Left ventricle myocardium inferior (tissue), 1 donor: Measurements from ENCODE around the gene C1orf52. TPM values are rescaled to one million over a fixed set of nuclear protein-coding genes. Genes with fewer than 3 reads are reported as not detected.

Experiments used
- DNase-seq: peaks from one replicate; pipeline ENCODE4 v3.0.0-alpha.2; 2020
- H3K27ac ChIP-seq: fragments of 200-600 bp; replicated peaks from 2 replicates; pipeline ENCODE4 v1.8.0; 2021
- H3K27me3 ChIP-seq: fragments of 200-600 bp; 2 replicates; pipeline ENCODE4 v1.8.0; 2021; ENCODE audit warnings: low read depth
- H3K36me3 ChIP-seq: fragments of 200-600 bp; 2 replicates; pipeline ENCODE4 v1.8.0; 2021
- H3K4me1 ChIP-seq: fragments of 200-600 bp; 2 replicates; pipeline ENCODE4 v1.8.0; 2021
- H3K4me3 ChIP-seq: fragments of 200-600 bp; 2 replicates; pipeline ENCODE4 v1.8.0; 2021; ENCODE audit warnings: mild to moderate bottlenecking, moderate library complexity
- H3K9me3 ChIP-seq: fragments of 200-600 bp; replicated peaks from 2 replicates; pipeline ENCODE4 v1.8.0; 2021
- CTCF ChIP-seq: fragments of 200-600 bp; IDR thresholded peaks from 2 replicates; pipeline ENCODE4 v1.8.0; 2021; ENCODE audit warnings: antibody characterized with exemption, mild to moderate bottlenecking, borderline replicate concordance
- intact Hi-C: fragments of 100-400 bp; cut with micrococcal nuclease; formaldehyde crosslinking; loops from one replicate; pipeline ENCODE4 v1.11.0; 2022
- total RNA-seq: library from RNA; stranded (reverse); fragmentation: NEBNext Ultra II Directional; extraction: Animal tissue kit (Norgen Biotek cat#: 25700); gene quantifications from one replicate; pipeline ENCODE4 v1.2.1, GENCODE V29; 2021
- donor health status: DM: no; HTN: yes; CAD: no; lungs with severe emphysema.

C1orf52 gene
- total RNA-seq, 1 donor from 2014 or later: 18.5 TPM

- Histone ChIP-seq H3K4me1 (peaks cover 40% of the 10 kb centered on the region), H3K27ac (peak overlapping the region; percentile 42), H3K4me3 (no peak overlapping the region), H3K9me3 (no peaks in the 10 kb centered on the region), H3K27me3 (no peaks in the 10 kb centered on the region), H3K36me3 (peaks cover 5% of the 10 kb centered on the region)
- TF ChIP-seq CTCF: no peak
- no peak for DNase-seq
- intact Hi-C loops: no loop called here
Observed at GRCh38 chr1:85278853-85279314, 19.4 kb upstream of the C1orf52 start.

- H3K9me3 ChIP-seq: no peaks in the 10 kb centered on the region
- no peak overlapping the region for H3K4me3 ChIP-seq
- DNase-seq: no peak
- peaks cover 45% of the 10 kb centered on the region for H3K4me1 ChIP-seq
- H3K36me3 ChIP-seq: peaks cover 10% of the 10 kb centered on the region
- intact Hi-C loops: no loop called here
- H3K27ac ChIP-seq: no peak overlapping the region
- no peak for TF ChIP-seq CTCF
- no peaks in the 10 kb centered on the region for H3K27me3 ChIP-seq
Observed at GRCh38 chr1:85277802-85278201, 18.3 kb upstream of the C1orf52 start.

GRCh38 chr1:85276978-85277639 is 17.6 kb upstream of the C1orf52 start:
- H3K36me3 ChIP-seq: peaks cover 11% of the 10 kb centered on the region
- H3K4me3 ChIP-seq: peak overlapping the region; percentile 78
- no peaks in the 10 kb centered on the region for H3K9me3 ChIP-seq
- TF ChIP-seq CTCF: no peak
- no peak for DNase-seq
- H3K4me1 ChIP-seq: peaks cover 52% of the 10 kb centered on the region
- intact Hi-C loops: no loop called here
- no peaks in the 10 kb centered on the region for H3K27me3 ChIP-seq
- H3K27ac ChIP-seq: peak overlapping the region; percentile 93

- Histone ChIP-seq H3K27me3 (no peaks in the 10 kb centered on the region), H3K4me3 (peak within 1 kb of the TSS; percentile 78), H3K9me3 (no peaks in the 10 kb centered on the region), H3K36me3 (peaks cover 11% of the 10 kb centered on the region), H3K27ac (peak within 1 kb of the TSS; percentile 93), H3K4me1 (peaks cover 60% of the 10 kb centered on the region)
- intact Hi-C loops: no loop called here
- DNase-seq: peak; percentile 99
- TF ChIP-seq CTCF: no peak
Observed at GRCh38 chr1:85276215-85276977, 16.9 kb upstream of the C1orf52 start, which contains the start of gene BCL10. BCL10 (minus strand) TSS chr1:85276632; CDS start chr1:85276352, 280 bp downstream.

GRCh38 chr1:85275701-85276214 is 16.3 kb upstream of the C1orf52 start:
- Histone ChIP-seq H3K27me3 (no peaks in the 10 kb centered on the region), H3K4me1 (peaks cover 62% of the 10 kb centered on the region), H3K4me3 (peak overlapping the region; percentile 78), H3K36me3 (peaks cover 15% of the 10 kb centered on the region), H3K9me3 (no peaks in the 10 kb centered on the region), H3K27ac (peak overlapping the region; percentile 93)
- no peak for DNase-seq
- intact Hi-C loops: no loop called here
- TF ChIP-seq CTCF: no peak
